Endothelial cell of umbilical vein (primary cell): Measurements from ENCODE around the gene TNS1. TPM values are rescaled to one million over a fixed set of nuclear protein-coding genes. Genes with fewer than 3 reads are reported as not detected.
A peak's percentile ranks its signal among the peaks of the same experiment; 100 is the strongest.

Experiments
- BruUV-seq: library from RNA; stranded (reverse); fragments of 400-500 nt; replicated peaks from 2 replicates; lab custom pipeline; 2021; lab: Mats Ljungman, UMichigan
- CTCF ChIA-PET: fragments of 300-600, 350-600 bp; sonication (Branson Sonifier 250); formaldehyde crosslinking; loops from one replicate; lab custom pipeline; 2021; ENCODE audit warnings: antibody characterized with exemption, inconsistent platforms; lab: Charles Lee
- POLR2A ChIA-PET: fragments of 300-600, 350-600 bp; sonication (Branson Sonifier 250); formaldehyde crosslinking; loops from one replicate; lab custom pipeline; 2021; ENCODE audit warnings: antibody characterized with exemption, inconsistent platforms; lab: Charles Lee
- DNase-seq: peaks from one replicate; pipeline ENCODE4 v3.0.0-alpha.2; 2011; ENCODE audit warnings: low read depth, low spot score
- FAIRE-seq: peaks from 2 replicates; lab custom pipeline; 2011; peaks lifted over from hg19 to GRCh38; lab: Jason Lieb, UNC
- H2AFZ ChIP-seq: 2 replicates; pipeline ENCODE4 v1.6.0; 2012; ENCODE audit warnings: low read depth, low read length, control low read depth, inconsistent platforms
- H3K27ac ChIP-seq: 2 replicates; pipeline ENCODE4 v1.5.1; 2011; ENCODE audit warnings: low read depth, mild to moderate bottlenecking, control low read depth, low read length, moderate library complexity; ENCODE audit not compliant: insufficient read depth
- H3K27me3 ChIP-seq, 2 experiments: 2 replicates each; pipeline versions ENCODE4 v1.6.0 to v1.6.1; 2011; ENCODE audit warnings: low read length in 2 of 2, mixed read lengths in 1 of 2; ENCODE audit not compliant: control insufficient read depth in 2 of 2, insufficient read depth in 2 of 2
- H3K36me3 ChIP-seq, 2 experiments: 2 replicates in 1 of 2; 3 replicates in 1 of 2; pipeline ENCODE4 v1.5.1; 2011; ENCODE audit warnings: low read length in 2 of 2, mild to moderate bottlenecking in 1 of 2, moderate library complexity in 1 of 2; ENCODE audit not compliant: control insufficient read depth in 2 of 2, insufficient read depth in 2 of 2; ENCODE audit errors: extremely low read depth in 1 of 2
- H3K4me1 ChIP-seq: 3 replicates; pipeline ENCODE4 v1.5.1; 2011; ENCODE audit warnings: mild to moderate bottlenecking, low read length; ENCODE audit not compliant: control insufficient read depth, insufficient read depth; ENCODE audit errors: extremely low read depth
- H3K4me2 ChIP-seq: 2 replicates; pipeline ENCODE4 v1.6.1; 2011; ENCODE audit warnings: low read length, control low read depth, mixed read lengths; ENCODE audit not compliant: insufficient read depth
- H3K4me3 ChIP-seq, 3 experiments: fragments of 200-600 bp in 1 of 3; sonication (generic), shearing (Covaris generic) in 1 of 3; replicated peaks in 1 of 3; 2 replicates each; pipeline ENCODE4 v1.5.1; 2011 to 2016; ENCODE audit warnings: control low read depth in 3 of 3, low read length in 3 of 3, mild to moderate bottlenecking in 2 of 3, inconsistent platforms in 1 of 3, low read depth in 1 of 3, moderate library complexity in 1 of 3; ENCODE audit not compliant: insufficient read depth in 1 of 3
- H3K79me2 ChIP-seq: 2 replicates; pipeline ENCODE4 v1.6.0; 2012; ENCODE audit warnings: low read length, inconsistent platforms; ENCODE audit not compliant: control insufficient read depth, insufficient read depth
- H3K9ac ChIP-seq: replicated peaks from 2 replicates; pipeline ENCODE3; 2011; ENCODE audit warnings: low read length, control low read depth; ENCODE audit not compliant: insufficient read depth; ENCODE audit errors: extremely low read depth
- H3K9me1 ChIP-seq: replicated peaks from 3 replicates; pipeline ENCODE4 v1.6.0; 2011; ENCODE audit warnings: mild to moderate bottlenecking, low read length; ENCODE audit not compliant: control insufficient read depth, insufficient read depth; ENCODE audit errors: extremely low read depth
- H3K9me3 ChIP-seq: replicated peaks from 2 replicates; pipeline ENCODE4 v1.5.1; 2012; ENCODE audit warnings: low read length, inconsistent platforms; ENCODE audit not compliant: control insufficient read depth, insufficient read depth
- H4K20me1 ChIP-seq: replicated peaks from 2 replicates; pipeline ENCODE3; 2011; ENCODE audit warnings: mild to moderate bottlenecking, low read length; ENCODE audit not compliant: control insufficient read depth, insufficient read depth; ENCODE audit errors: extremely low read depth
- CTCF ChIP-seq, 2 donors: IDR thresholded peaks; 1 replicate in 1 of 2; 2 replicates in 1 of 2; pipeline ENCODE4 v1.5.1; 2011; ENCODE audit warnings: low read length in 2 of 2, mild to moderate bottlenecking in 2 of 2, moderate library complexity in 2 of 2, control low read depth in 1 of 2, inconsistent platforms in 1 of 2, low read depth in 1 of 2; ENCODE audit not compliant: insufficient read depth in 1 of 2; ENCODE audit errors: extremely low read depth in 1 of 2
- EZH2 ChIP-seq: IDR thresholded peaks from 2 replicates; pipeline ENCODE4 v1.6.1; 2012; ENCODE audit warnings: borderline replicate concordance, low read depth, mild to moderate bottlenecking, moderate library complexity, low read length, inconsistent platforms; ENCODE audit not compliant: severe bottlenecking
- FOS ChIP-seq: IDR thresholded peaks from 2 replicates; pipeline ENCODE4 v1.6.1; 2011; ENCODE audit warnings: mild to moderate bottlenecking, low read length, moderate library complexity, borderline replicate concordance; ENCODE audit not compliant: insufficient read depth
- POLR2A ChIP-seq: IDR thresholded peaks from 2 replicates; pipeline ENCODE4 v1.6.1; 2012; ENCODE audit warnings: low read depth, mild to moderate bottlenecking, control low read depth, low read length
- dilution Hi-C: fragments of 300-500 bp; cut with MboI; formaldehyde crosslinking; loops from one replicate; pipeline ENCODE4 v1.15.0; 2019; ENCODE audit warnings: low sequenced_read_pairs; ENCODE audit not compliant: extremely low pct_ligation_motif_present
- intact Hi-C: fragments of 100-400 bp; cut with micrococcal nuclease; formaldehyde crosslinking; loops from one replicate; pipeline ENCODE4 v1.10.0; 2022
- polyA plus RNA-seq, 4 experiments: library from polyadenylated mRNA; depleted of rRNA in 3 of 4; stranded (reverse) in 3 of 4; unstranded in 1 of 4; fragments of >200 nt; gene quantifications; 2 replicates each; pipeline versions ENCODE4 v1.2.1 to v1.2.3, GENCODE V29; 2011 to 2012; ENCODE audit warnings: missing spikeins in 1 of 4
- total RNA-seq: library from RNA; stranded (reverse); gene quantifications from 2 replicates; pipeline ENCODE4 v1.2.3, GENCODE V29; 2021
- TF ChIP-seq, protein P1 (sequence below): IDR thresholded peaks from 2 replicates; pipeline ENCODE4 v1.6.1; 2011; ENCODE audit not compliant: insufficient read depth, insufficient read length

Gene TNS1
- total and polyA plus RNA-seq, 2 donors (not counting 3 experiments of a cell fraction or from before 2014, with no cell fraction given): 11.0 to 52.1 TPM

- FAIRE-seq: no peak
- no peaks in the 10 kb centered on the region for H3K79me2 ChIP-seq
- dilution Hi-C loops: no loop called here
- H3K4me3 ChIP-seq: no peak overlapping the region
- intact Hi-C loops: no loop called here
- TF ChIP-seq EZH2: no peak
- TF ChIP-seq, protein P1, sequence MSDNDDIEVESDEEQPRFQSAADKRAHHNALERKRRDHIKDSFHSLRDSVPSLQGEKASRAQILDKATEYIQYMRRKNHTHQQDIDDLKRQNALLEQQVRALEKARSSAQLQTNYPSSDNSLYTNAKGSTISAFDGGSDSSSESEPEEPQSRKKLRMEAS: no peak
- peak in 1 of 2 donors; percentile 1 for TF ChIP-seq CTCF (IDR thresholded peaks at IDR 0.05; ENCODE audit: extremely low read depth in 1 of 2, insufficient read depth in 1 of 2, low read depth in 1 of 2, low read length in 2 of 2)
- H3K4me2 ChIP-seq: no peak overlapping the region
- ChIA-PET POLR2A (no interaction called here), CTCF (interaction anchor here (1.1 to 1.4 kb wide), 5 partner anchors 9 to 124 kb away, joined by 3 to 5 read pairs (median 3); no protein-coding TSS in a partner anchor)
- BruUV-seq: no TSS peak
- no peak for DNase-seq
- peaks cover 13% of the 10 kb centered on the region for H3K4me1 ChIP-seq
- H4K20me1 ChIP-seq: no peaks in the 10 kb centered on the region
- no peaks in the 10 kb centered on the region for H3K36me3 ChIP-seq
- H2AFZ ChIP-seq: no peak overlapping the region
- no peak overlapping the region for H3K27ac ChIP-seq
- no peaks in the 10 kb centered on the region for H3K9me3 ChIP-seq
- H3K9ac ChIP-seq: no peak overlapping the region
- H3K9me1 ChIP-seq: no peaks in the 10 kb centered on the region
- H3K27me3 ChIP-seq: no peaks in the 10 kb centered on the region
Observed at GRCh38 chr2:217909156-217909820, 93.5 kb downstream of the TNS1 start.

DNA sequence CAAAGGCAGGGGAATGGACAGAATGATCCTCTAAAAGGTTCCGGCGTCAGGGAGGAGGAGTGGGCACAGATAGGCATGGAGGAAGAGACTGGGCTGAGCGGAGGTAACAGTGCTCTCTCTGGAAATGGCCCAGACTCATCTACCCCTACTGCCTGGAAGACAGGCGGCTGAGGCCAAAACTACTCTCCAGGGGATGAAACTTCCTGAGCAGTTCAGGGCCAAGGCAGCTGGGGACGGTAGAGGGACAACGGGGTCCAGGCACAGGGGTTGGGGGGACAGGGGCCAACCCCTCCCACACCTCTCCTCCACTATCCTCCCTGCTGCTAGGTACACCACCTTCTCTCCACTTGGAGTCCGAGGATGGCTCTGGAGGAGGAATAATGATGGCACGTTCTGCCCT, 94.3 kb downstream of the TNS1 start:
- no peak overlapping the region for H3K27ac ChIP-seq

More for the DNA sequence above, 94.3 kb downstream of the TNS1 start:
- no peaks in the 10 kb centered on the region for H4K20me1 ChIP-seq
- no peaks in the 10 kb centered on the region for H3K79me2 ChIP-seq
- ChIA-PET POLR2A (no interaction called here), CTCF (interaction anchor here (1.2 to 1.4 kb wide), 4 partner anchors 9 to 119 kb away, joined by 3 to 5 read pairs (median 4); no protein-coding TSS in a partner anchor)
- H2AFZ ChIP-seq: no peak overlapping the region
- no peak overlapping the region for H3K9ac ChIP-seq
- no peak overlapping the region for H3K4me2 ChIP-seq
- H3K4me3 ChIP-seq: no peak overlapping the region
- no TSS peak for BruUV-seq
- no peaks in the 10 kb centered on the region for H3K27me3 ChIP-seq
- dilution Hi-C loops: no loop called here
- H3K9me1 ChIP-seq: no peaks in the 10 kb centered on the region
- TF ChIP-seq FOS (no peak), POLR2A (no peak)
- no peaks in the 10 kb centered on the region for H3K36me3 ChIP-seq
- no peaks in the 10 kb centered on the region for H3K9me3 ChIP-seq
- intact Hi-C loops: no loop called here
- no peak for FAIRE-seq
- DNase-seq: no peak
- H3K4me1 ChIP-seq: peaks cover 20% of the 10 kb centered on the region
